Ovary (tissue), 9 donors: ENCODE results near the gene RNGTT. TPM values are rescaled to one million over a fixed set of nuclear protein-coding genes. Genes with fewer than 3 reads are reported as not detected.

Experiments
- DNase-seq, 5 donors: peaks; one replicate each; pipeline ENCODE4 v3.0.0-alpha.2; 2019 to 2020
- H3K27ac ChIP-seq, 2 donors: fragments of 200-600 bp; one replicate each; pipeline versions ENCODE4 v1.5.1 to v1.8.0; 2019 to 2022
- H3K27me3 ChIP-seq: fragments of 200-600 bp; one replicate; pipeline ENCODE4 v1.8.0; 2022
- H3K36me3 ChIP-seq: fragments of 200-600 bp; sonication (generic); one replicate; pipeline ENCODE4 v1.5.1; 2019
- H3K4me1 ChIP-seq: one replicate; pipeline ENCODE4 v1.8.1; 2013; ENCODE audit warnings: mild to moderate bottlenecking, moderate library complexity; ENCODE audit not compliant: insufficient read depth
- H3K4me3 ChIP-seq: fragments of 200-600 bp; sonication (generic); one replicate; pipeline ENCODE4 v1.5.1; 2017
- H3K9me3 ChIP-seq, 2 donors: fragments of 200-600 bp in 1 of 2; sonication (generic) in 1 of 2; one replicate each; pipeline versions ENCODE4 v1.5.1 to v1.8.1; 2013 to 2019; ENCODE audit warnings: mild to moderate bottlenecking in 1 of 2, moderate library complexity in 1 of 2
- CTCF ChIP-seq, 3 donors: fragments of 450-650 bp in 2 of 3; fragments of 200-600 bp in 1 of 3; IDR thresholded peaks; one replicate each; pipeline versions ENCODE4 v1.5.1 to v1.8.0; 2016 to 2022; ENCODE audit warnings: antibody characterized with exemption in 3 of 3, mild to moderate bottlenecking in 1 of 3
- EP300 ChIP-seq: sonication (generic); formaldehyde crosslinking; IDR thresholded peaks from one replicate; pipeline ENCODE4 v1.6.1; 2017; ENCODE audit warnings: antibody characterized with exemption
- POLR2A ChIP-seq: fragments of 450-650 bp; IDR thresholded peaks from one replicate; pipeline ENCODE4 v1.6.1; 2017; ENCODE audit warnings: antibody characterized with exemption, mild to moderate bottlenecking, moderate library complexity
- WGBS, 3 donors: extraction: QIAGEN DNeasy Blood & Tissue Kit in 1 of 3; methylation state at CpG; one replicate each; pipeline versions ENCODE4 v1.1.5 to v1.1.7; 2013 to 2017; 5-methylcytosine and 5-hydroxymethylcytosine counted together
- intact Hi-C, 4 donors: fragments of 100-400 bp; cut with DNase I; formaldehyde crosslinking; loops; one replicate each; pipeline versions ENCODE4 v1.11.0 to v1.15.1; 2022 to 2023
- polyA plus RNA-seq, 2 donors: library from polyadenylated mRNA; stranded (reverse); fragments of 200-250 nt in 1 of 2; fragments of 350-450 nt in 1 of 2; fragmentation: Illumina TruSeq in 1 of 2; extraction: RNeasy Lipid Tissue Mini Kit (QIAGEN cat#74804) in 1 of 2; gene quantifications; one replicate each; pipeline ENCODE4 v1.2.3, GENCODE V29; 2013 to 2014
- total RNA-seq, 7 donors: library from RNA; depleted of rRNA in 2 of 7; stranded (reverse); fragments of >200 nt in 2 of 7; fragmentation: NEBNext Ultra II Directional in 3 of 7; extraction: Animal tissue kit (Norgen Biotek cat#: 25700) in 3 of 7; gene quantifications; one replicate each; pipeline versions ENCODE4 v1.1.0 to v1.2.4, GENCODE V29; 2016 to 2023
- donor health status: DM: no; HTN: no; CAD: no; lungs with moderate emphysema.
- donor health status: DM: no; HTN: no; CAD: no.
- donor health status: Bipolar disorder and iron deficiency.
- donor health status: DM: yes; HTN: yes; CAD: no.
- donor health status: DM: no; HTN: no; CAD: no.
- donor health status: DM: yes; HTN: yes; CAD: no.

The RNGTT gene
- total and polyA plus RNA-seq, 9 donors = 3.9 to 17.9 (median 10.5) TPM

GRCh38 chr6:88881451-88881850, 82.0 kb downstream of the RNGTT start:
- Histone ChIP-seq H3K4me1 (no peaks in the 10 kb centered on the region), H3K4me3 (no peak overlapping the region), H3K27me3 (no peaks in the 10 kb centered on the region), H3K9me3 (no peaks in the 10 kb centered on the region), H3K36me3 (no peaks in the 10 kb centered on the region), H3K27ac (no peak overlapping the region)
- no peak for DNase-seq
- TF ChIP-seq CTCF (IDR thresholded peaks at IDR 0.05) (no peak), POLR2A (no peak), EP300 (no peak)
- intact Hi-C loops = no loop called here
- 44 to 63% (median 49%) methylated on average over 1 of the region's 1 CpG for WGBS, 3 donors

- H3K9me3 ChIP-seq = no peaks in the 10 kb centered on the region
- H3K27ac ChIP-seq = no peak overlapping the region
- H3K4me1 ChIP-seq = peaks cover 3% of the 10 kb centered on the region
- no peak for DNase-seq
- H3K36me3 ChIP-seq = no peaks in the 10 kb centered on the region
- TF ChIP-seq EP300 = no peak
- TF ChIP-seq CTCF (IDR thresholded peaks at IDR 0.05) = no peak
- TF ChIP-seq POLR2A = no peak
- no peaks in the 10 kb centered on the region for H3K27me3 ChIP-seq
- intact Hi-C loops = no loop called here
- no peak overlapping the region for H3K4me3 ChIP-seq
- 63 to 85% (median 72%) methylated on average over 2 of the region's 2 CpGs for WGBS, 3 donors
Observed at GRCh38 chr6:88880021-88880420, 83.4 kb downstream of the RNGTT start.

GRCh38 chr6:88877893-88878292, 85.5 kb downstream of the RNGTT start:
- no peaks in the 10 kb centered on the region for H3K36me3 ChIP-seq
- TF ChIP-seq EP300 (no peak), CTCF (IDR thresholded peaks at IDR 0.05) (no peak), POLR2A (no peak)
- H3K9me3 ChIP-seq = no peaks in the 10 kb centered on the region
- no peak overlapping the region for H3K27ac ChIP-seq
- H3K4me1 ChIP-seq = peaks cover 3% of the 10 kb centered on the region
- no peak overlapping the region for H3K4me3 ChIP-seq
- DNase-seq = no peak
- 96 to 99% (median 98%) methylated on average over 7 of the region's 7 CpGs for WGBS, 3 donors
- no peaks in the 10 kb centered on the region for H3K27me3 ChIP-seq
- intact Hi-C loops = loop anchor here in 2 of 4 donors (10.0 kb wide), 2 partner anchors 943 to 1483 kb away; no protein-coding TSS in a partner anchor

GRCh38 chr6:88872962-88873361, 90.5 kb downstream of the RNGTT start:
- WGBS, 3 donors = 69 to 86% (median 77%) methylated on average over 1 of the region's 1 CpG
- Histone ChIP-seq H3K9me3 (no peaks in the 10 kb centered on the region), H3K4me3 (no peak overlapping the region), H3K4me1 (peaks cover 3% of the 10 kb centered on the region), H3K36me3 (no peaks in the 10 kb centered on the region), H3K27ac (no peak overlapping the region), H3K27me3 (no peaks in the 10 kb centered on the region)
- no peak for DNase-seq
- no peak for TF ChIP-seq CTCF (IDR thresholded peaks at IDR 0.05)
- no peak for TF ChIP-seq POLR2A
- TF ChIP-seq EP300 = no peak
- intact Hi-C loops = loop anchor here in 2 of 4 donors (10.0 kb wide), 2 partner anchors 938 to 1478 kb away; no protein-coding TSS in a partner anchor
